Natural killer cell treated with Interleukin-12 subunit alpha and Interleukin-12 subunit beta and Interleukin-15 and Interleukin-18, amount 100 ng/mL, for 72 hours (primary cell): ENCODE data around the gene FMN1. TPM values are rescaled to one million over a fixed set of nuclear protein-coding genes. Genes with fewer than 3 reads are reported as not detected.

Experiments used
- ATAC-seq, 2 donors: fragments of 150-1000 bp; cut with Tn5 transposase in 1 of 2; sonication (Bioruptor Pico), chemical (Tn5 transposase) in 1 of 2; 2 replicates each; pipeline ENCODE4 v1.10.0; 2021
- DNase-seq: peaks from one replicate; pipeline ENCODE4 v3.0.0; 2022; ENCODE audit warnings: low spot score
- H3K27ac Mint-ChIP-seq, 2 donors: 1 replicate in 1 of 2; 2 replicates in 1 of 2; pipeline ENCODE4 v1.8.0; 2022; ENCODE audit warnings: mixed read lengths in 2 of 2, mild to moderate bottlenecking in 1 of 2, moderate library complexity in 1 of 2
- H3K27me3 Mint-ChIP-seq, 2 donors: 1 replicate in 1 of 2; 2 replicates in 1 of 2; pipeline ENCODE4 v1.8.0; 2022; ENCODE audit warnings: mixed read lengths in 2 of 2
- H3K36me3 Mint-ChIP-seq: one replicate; pipeline ENCODE4 v1.8.0; 2022; ENCODE audit warnings: mixed read lengths
- H3K4me1 Mint-ChIP-seq, 2 donors: 1 replicate in 1 of 2; 2 replicates in 1 of 2; pipeline ENCODE4 v1.8.0; 2022; ENCODE audit warnings: low read depth in 2 of 2, mixed read lengths in 2 of 2, mild to moderate bottlenecking in 1 of 2
- H3K4me3 Mint-ChIP-seq: one replicate; pipeline ENCODE4 v1.8.0; 2022; ENCODE audit warnings: mixed read lengths
- H3K9me3 Mint-ChIP-seq: 2 replicates; pipeline ENCODE4 v1.8.0; 2022; ENCODE audit warnings: mixed read lengths
- total RNA-seq, 2 donors: library from RNA; stranded (reverse); gene quantifications; one replicate each; pipeline ENCODE4 v1.2.3, GENCODE V29; 2022

The FMN1 gene
- total RNA-seq, 2 donors from 2014 or later, result 0.55 to 2.6 TPM

DNA sequence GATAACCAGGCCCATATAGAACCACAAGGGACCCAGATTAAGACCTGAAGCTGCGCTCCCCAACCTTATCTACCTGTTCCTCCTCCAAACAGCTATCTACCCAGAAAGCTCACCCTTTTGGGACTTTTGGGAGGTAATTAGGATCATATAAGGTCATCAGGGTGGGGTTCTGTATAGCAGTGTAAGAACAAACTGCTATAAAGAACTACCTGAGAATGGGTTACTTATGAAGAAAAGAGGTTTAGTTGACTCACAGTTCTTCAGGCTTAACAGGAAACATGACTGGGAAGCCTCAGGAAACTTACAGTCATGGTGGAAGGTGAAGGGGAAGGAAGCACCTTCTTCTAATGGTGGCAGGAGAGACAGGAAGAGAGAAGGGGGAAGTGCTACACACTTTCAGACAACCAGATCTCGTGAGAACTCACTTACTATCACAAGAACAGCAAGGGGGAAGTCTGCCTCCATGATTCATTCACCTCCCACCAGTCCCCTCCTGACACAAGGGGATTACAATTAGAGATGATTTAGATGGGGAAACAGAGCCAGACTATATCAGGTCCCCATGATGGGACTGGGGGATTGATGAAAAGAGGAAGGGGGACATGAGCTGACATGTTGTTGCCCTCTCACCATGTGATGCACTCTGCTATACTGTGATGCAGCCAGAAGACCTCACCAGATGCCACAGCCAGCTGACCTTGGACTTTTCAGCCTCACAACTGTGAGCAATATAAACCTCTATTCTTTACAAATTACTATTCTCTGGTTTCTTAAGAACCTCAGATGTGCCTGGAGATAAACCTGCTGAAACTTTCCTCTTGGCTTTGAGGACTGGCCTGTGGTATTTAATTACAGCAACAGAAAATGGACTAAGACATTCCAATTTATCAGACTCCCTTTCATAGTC lies 15.3 kb upstream of the FMN1 start:
- no peak for DNase-seq
- no peaks in the 10 kb centered on the region for H3K9me3 Mint-ChIP-seq
- peaks cover 0 to 2% of the 10 kb centered on the region in 2 donors for H3K27me3 Mint-ChIP-seq
- no peak overlapping the region for H3K4me3 Mint-ChIP-seq
- no peak for ATAC-seq
- H3K36me3 Mint-ChIP-seq, result no peaks in the 10 kb centered on the region
- no peak overlapping the region for H3K27ac Mint-ChIP-seq
- no peaks in the 10 kb centered on the region for H3K4me1 Mint-ChIP-seq

DNA sequence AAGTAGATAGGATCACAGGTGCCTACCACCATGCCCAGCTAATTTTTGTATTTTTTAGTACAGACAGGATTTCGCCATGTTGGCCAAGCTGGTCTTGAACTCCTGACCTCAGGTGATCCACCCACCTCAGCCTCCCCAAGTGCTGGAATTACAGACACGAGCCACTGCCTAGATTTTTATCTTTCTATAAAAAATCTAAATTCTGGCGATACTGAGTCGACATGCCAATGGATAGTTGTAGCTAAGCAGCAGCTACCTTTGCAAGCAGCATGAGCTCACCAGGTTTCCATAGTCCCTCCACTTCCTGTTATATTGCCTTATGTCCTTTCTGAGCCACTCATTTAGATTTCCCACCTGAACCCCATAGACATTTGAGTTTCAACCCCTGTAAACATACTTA lies 13.1 kb upstream of the FMN1 start:
- DNase-seq (no peak), ATAC-seq (no peak)
- Mint-ChIP-seq H3K27me3 (peaks cover 0 to 2% of the 10 kb centered on the region in 2 donors), H3K27ac (no peak overlapping the region), H3K36me3 (no peaks in the 10 kb centered on the region), H3K9me3 (no peaks in the 10 kb centered on the region), H3K4me1 (peaks cover 0 to 7% of the 10 kb centered on the region in 2 donors), H3K4me3 (no peak overlapping the region)

DNA sequence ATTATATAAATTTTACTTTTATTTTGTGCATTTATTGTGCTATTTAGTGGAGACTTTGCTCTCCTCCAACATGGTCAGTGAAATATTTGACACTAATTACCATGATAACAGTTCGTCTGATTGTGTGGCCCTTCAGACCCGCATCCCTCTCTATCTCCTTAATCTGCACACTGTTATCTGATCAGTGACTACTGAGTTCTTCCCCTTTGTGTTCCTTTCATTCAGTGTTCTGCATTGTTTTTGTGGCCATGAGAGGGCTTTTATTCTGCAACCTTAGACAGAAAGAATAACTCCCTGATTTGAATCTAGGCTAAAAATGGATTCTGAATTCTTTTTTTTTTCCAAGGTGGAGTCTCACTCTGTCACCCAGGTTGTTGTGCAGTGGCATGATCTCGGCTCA lies 11.9 kb upstream of the FMN1 start:
- Mint-ChIP-seq H3K27me3 (peaks cover 0 to 2% of the 10 kb centered on the region in 2 donors), H3K4me1 (peaks cover 7 to 15% of the 10 kb centered on the region in 2 donors), H3K9me3 (no peaks in the 10 kb centered on the region), H3K4me3 (no peak overlapping the region), H3K36me3 (no peaks in the 10 kb centered on the region), H3K27ac (no peak overlapping the region)
- ATAC-seq, result no peak
- DNase-seq, result no peak

DNA sequence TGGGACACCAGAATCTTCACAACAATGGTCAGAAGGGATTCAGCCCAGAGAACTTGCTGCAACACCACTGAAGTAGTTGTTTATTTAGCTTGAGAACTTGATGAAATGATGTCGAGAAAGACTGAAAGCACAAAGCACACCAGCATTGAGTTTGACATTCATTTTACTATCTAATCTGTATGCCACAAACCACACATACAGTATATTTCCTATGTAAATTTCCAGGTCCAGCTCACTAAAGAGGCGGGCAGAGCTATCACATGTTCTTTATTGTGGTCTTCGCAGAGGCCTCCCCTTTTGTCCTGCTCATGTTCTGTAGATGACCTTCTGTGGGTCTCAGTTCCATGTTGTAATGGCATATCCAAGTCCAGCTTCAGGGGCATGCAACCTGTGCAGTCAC lies 10.4 kb upstream of the FMN1 start:
- ATAC-seq (no peak), DNase-seq (no peak)
- no peak overlapping the region for H3K27ac Mint-ChIP-seq
- no peaks in the 10 kb centered on the region for H3K9me3 Mint-ChIP-seq
- H3K4me1 Mint-ChIP-seq, result peaks cover 7 to 27% of the 10 kb centered on the region in 2 donors
- H3K36me3 Mint-ChIP-seq, result no peaks in the 10 kb centered on the region
- H3K4me3 Mint-ChIP-seq, result no peak overlapping the region
- H3K27me3 Mint-ChIP-seq, result peaks cover 0 to 7% of the 10 kb centered on the region in 2 donors

DNA sequence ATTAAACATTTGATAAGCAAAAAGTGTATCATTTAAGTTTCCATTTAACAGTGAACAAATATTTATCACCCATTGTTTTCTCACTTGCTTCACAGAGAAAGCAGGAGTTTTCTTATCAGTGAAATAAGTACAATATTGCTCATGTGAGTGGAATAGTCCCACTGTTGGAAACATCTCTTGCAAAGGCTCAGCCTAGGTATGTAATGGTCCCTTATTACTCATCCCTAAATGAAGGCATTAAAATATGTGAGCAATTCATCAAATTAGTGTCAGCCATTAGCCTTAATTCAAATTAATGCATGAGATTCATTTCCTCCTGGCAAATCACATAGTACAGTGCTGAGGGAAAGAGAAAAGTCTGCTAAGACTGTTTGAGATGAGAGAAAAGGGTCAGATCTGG lies 9.6 kb upstream of the FMN1 start:
- Mint-ChIP-seq H3K9me3 (no peaks in the 10 kb centered on the region), H3K27ac (no peak overlapping the region), H3K4me3 (no peak overlapping the region), H3K4me1 (peaks cover 7 to 27% of the 10 kb centered on the region in 2 donors), H3K36me3 (no peaks in the 10 kb centered on the region), H3K27me3 (peaks cover 0 to 7% of the 10 kb centered on the region in 2 donors)
- DNase-seq (no peak), ATAC-seq (no peak)

DNA sequence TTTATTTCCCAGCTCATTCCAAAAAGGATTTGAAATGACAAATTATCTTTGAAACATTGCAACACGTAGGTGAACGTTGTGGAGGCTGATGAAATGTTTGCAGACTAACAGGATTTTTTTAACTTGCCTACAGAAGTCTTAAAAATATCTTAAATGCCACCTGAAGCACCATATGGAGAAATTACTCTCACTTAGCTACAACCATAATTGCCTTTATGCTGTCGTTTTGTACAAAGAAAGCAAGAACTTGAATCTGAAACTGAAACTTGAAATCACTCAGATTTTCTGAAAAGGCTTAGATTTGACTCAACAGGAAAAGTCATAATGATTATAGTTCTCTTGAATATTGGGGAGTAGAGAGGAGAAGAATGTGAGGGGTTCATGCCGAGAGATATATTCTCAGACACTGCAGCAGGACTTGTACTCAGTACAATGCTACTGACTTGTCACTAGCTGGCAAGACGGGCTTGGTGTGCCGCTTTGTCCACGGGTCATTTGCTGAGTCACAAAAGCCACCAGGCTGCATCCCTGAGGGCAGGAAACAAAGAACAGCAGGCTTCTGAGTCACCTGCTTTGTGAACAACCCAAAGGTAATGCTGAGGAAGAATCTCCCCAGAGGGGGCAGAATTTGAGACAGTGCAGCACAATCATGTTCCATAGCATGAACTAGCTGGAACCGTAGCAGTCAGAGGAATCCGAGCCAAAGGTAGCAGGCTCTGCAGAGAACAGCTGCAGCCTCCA lies 7.1 kb upstream of the FMN1 start:
- Mint-ChIP-seq H3K27ac (peak overlapping the region; percentile 82 to 89), H3K27me3 (peaks cover 0 to 5% of the 10 kb centered on the region in 2 donors), H3K4me1 (peaks cover 7 to 27% of the 10 kb centered on the region in 2 donors), H3K4me3 (peak overlapping the region; percentile 82), H3K9me3 (no peaks in the 10 kb centered on the region), H3K36me3 (no peaks in the 10 kb centered on the region)
- ATAC-seq, result peak; percentile 86 to 94
- no peak for DNase-seq

DNA sequence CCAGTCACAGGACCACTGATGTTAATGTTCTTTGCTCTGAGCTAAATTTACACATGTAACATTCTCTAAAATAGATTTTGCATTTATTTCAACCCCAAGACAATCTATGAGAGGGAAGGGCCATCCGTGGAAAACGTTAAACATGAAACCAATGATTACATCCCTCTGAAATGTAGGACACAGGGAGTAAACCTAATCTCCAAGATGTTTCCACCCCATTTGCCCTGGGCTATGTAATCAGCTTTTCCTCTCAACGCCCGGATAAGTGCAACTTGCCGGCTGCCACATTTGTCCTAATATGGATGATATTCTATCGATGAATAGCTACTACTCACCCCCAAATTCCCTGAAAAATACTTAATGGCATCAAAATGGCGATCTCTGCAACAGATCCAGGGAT lies 6.4 kb upstream of the FMN1 start:
- Mint-ChIP-seq H3K36me3 (no peaks in the 10 kb centered on the region), H3K27ac (peak overlapping the region in 1 of 2 donors; percentile 89), H3K27me3 (peaks cover 0 to 5% of the 10 kb centered on the region in 2 donors), H3K4me3 (peak overlapping the region; percentile 82), H3K4me1 (peaks cover 7 to 27% of the 10 kb centered on the region in 2 donors), H3K9me3 (no peaks in the 10 kb centered on the region)
- DNase-seq (no peak), ATAC-seq (no peak)

DNA sequence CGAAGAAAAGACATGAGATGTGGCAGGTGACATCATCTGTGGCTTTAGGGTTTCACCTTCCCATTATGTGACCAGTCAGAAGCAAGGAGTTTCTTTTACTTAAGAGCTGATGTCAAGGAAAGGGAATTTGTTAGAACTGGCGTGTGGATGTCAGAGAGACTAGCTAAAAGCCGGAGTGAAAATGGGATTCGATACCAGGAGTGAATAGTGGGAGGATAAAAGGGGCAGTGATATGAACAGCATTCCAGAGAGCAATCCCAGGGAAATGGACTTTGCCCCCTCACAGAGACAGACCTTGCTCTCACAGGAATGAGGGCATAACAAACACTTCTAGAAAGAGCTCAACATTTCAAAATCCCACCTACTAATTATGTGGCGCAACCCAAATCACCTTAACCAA lies 5.9 kb upstream of the FMN1 start:
- Mint-ChIP-seq H3K9me3 (no peaks in the 10 kb centered on the region), H3K4me3 (peak overlapping the region; percentile 82), H3K27me3 (peaks cover 0 to 5% of the 10 kb centered on the region in 2 donors), H3K4me1 (peaks cover 7 to 27% of the 10 kb centered on the region in 2 donors), H3K36me3 (no peaks in the 10 kb centered on the region), H3K27ac (no peak overlapping the region)
- DNase-seq, result no peak
- no peak for ATAC-seq

DNA sequence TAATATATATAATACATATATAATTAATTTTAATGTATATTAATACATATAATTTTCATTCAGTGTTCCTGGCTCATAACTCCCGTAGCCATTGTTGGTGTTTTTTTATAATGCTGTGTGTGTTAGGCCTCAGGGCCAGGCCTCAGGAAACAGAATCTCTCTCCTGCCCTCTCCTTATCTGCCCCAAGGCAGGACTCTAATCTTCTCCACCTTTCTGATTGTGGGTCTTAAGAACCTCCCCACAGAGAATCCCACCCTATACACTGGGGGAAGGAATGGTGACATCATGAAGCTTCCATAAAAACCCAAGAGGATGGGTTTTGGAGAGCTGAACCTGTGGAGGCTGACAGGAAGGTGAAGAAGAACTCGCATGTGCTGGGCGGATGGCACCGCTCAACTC lies 4.0 kb upstream of the FMN1 start:
- H3K36me3 Mint-ChIP-seq, result no peaks in the 10 kb centered on the region
- H3K9me3 Mint-ChIP-seq, result no peaks in the 10 kb centered on the region
- peaks cover 16 to 20% of the 10 kb centered on the region in 2 donors for H3K4me1 Mint-ChIP-seq
- ATAC-seq, result no peak
- no peak overlapping the region for H3K4me3 Mint-ChIP-seq
- no peak for DNase-seq
- H3K27me3 Mint-ChIP-seq, result peaks cover 0 to 8% of the 10 kb centered on the region in 2 donors
- no peak overlapping the region for H3K27ac Mint-ChIP-seq

DNA sequence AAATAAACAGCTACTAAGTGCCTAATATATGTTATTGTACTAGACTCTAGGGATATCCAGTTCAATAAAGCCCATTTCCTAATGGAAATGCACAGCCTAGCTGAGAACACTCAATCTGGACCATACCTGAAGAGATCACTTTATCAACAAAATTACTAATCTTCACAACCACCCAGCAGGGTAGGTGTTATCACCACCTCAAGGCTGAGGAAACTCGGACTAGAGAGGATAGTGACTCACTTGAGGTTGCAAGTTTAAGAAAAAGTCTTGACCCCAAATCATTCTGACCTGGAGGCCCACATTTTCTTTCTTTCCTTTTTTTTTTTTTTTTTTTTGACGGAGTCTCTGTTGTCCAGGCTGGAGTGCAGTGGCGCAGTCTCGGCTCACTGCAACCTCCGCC lies 3.1 kb upstream of the FMN1 start:
- ATAC-seq, result no peak
- Mint-ChIP-seq H3K4me1 (peaks cover 16 to 20% of the 10 kb centered on the region in 2 donors), H3K27ac (no peak overlapping the region)

DNA sequence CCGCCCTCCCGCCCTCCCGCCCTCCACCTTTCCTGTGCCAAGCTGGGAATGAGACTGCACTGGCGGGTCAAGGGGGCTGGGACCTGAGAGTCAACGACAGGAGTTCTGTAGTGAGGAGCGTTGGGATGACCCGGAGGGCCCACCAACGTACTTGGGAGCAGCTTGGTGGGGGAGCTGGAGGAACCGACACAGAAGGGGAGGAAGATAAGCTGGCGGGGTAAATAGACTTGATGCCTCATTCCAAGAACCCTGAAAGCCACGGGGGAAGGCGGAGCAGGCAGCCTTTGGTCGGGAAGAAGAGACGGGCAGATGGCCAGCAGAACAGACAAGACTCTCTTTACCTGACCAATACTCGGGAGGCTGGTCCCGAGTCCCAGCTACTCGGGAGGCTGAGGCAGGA lies 277 bp downstream of the FMN1 start:
- Mint-ChIP-seq H3K9me3 (no peaks in the 10 kb centered on the region), H3K27me3 (peaks cover 8 to 16% of the 10 kb centered on the region in 2 donors), H3K36me3 (no peaks in the 10 kb centered on the region), H3K4me1 (peaks cover 9 to 10% of the 10 kb centered on the region in 2 donors), H3K27ac (no peak overlapping the region), H3K4me3 (peak overlapping the region; percentile 67)
- ATAC-seq, result no peak
- no peak for DNase-seq

More for the DNA sequence above, 3.1 kb upstream of the FMN1 start:
- H3K27me3 Mint-ChIP-seq, result peaks cover 6 to 13% of the 10 kb centered on the region in 2 donors
- DNase-seq, result no peak
- no peaks in the 10 kb centered on the region for H3K9me3 Mint-ChIP-seq
- no peaks in the 10 kb centered on the region for H3K36me3 Mint-ChIP-seq
- no peak overlapping the region for H3K4me3 Mint-ChIP-seq

DNA sequence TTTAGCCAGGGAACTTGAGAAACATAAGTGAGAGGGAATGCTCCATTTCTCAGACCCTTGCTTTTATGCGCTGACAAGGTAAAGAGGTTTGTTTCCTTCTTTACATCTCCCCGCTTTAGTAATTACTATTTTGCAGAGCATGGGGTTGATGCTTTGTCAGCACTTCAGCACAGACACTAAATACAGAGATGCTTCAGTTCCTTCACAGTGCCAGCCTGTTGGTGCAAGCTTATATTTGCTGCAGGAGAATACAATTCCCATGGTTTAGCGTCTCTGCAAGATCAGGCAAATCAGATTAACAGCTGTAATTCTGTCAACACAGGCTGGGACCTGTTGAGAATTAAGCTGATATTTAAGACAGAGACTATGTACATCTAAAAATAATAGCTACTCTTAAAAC lies 2.9 kb downstream of the FMN1 start:
- no peaks in the 10 kb centered on the region for H3K36me3 Mint-ChIP-seq
- H3K4me3 Mint-ChIP-seq, result no peak overlapping the region
- DNase-seq, result no peak
- peaks cover 9 to 10% of the 10 kb centered on the region in 2 donors for H3K4me1 Mint-ChIP-seq
- H3K27me3 Mint-ChIP-seq, result peaks cover 11 to 22% of the 10 kb centered on the region in 2 donors
- H3K27ac Mint-ChIP-seq, result no peak overlapping the region
- no peak for ATAC-seq
- no peaks in the 10 kb centered on the region for H3K9me3 Mint-ChIP-seq

DNA sequence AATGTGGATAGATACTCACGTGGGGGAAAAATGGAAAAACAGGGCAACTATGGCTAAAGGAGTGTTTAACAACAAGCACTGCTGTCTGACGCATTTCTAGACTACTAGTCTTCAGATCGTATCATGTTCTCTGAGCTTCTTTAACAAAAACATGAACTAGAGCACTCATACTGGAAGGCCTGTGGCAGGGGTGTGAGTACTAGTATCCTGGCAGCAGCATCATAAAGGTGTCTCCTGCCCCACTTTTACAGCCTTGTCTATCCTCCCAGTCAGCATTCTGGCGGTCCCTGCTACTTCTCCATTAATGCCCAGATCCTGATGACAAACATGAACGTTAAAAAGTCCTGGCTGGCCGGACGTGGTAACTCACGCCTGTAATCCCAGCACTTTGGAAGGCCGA lies 4.0 kb downstream of the FMN1 start:
- DNase-seq (no peak), ATAC-seq (peak in 1 of 2 donors; percentile 68)
- no peaks in the 10 kb centered on the region for H3K9me3 Mint-ChIP-seq
- H3K36me3 Mint-ChIP-seq, result no peaks in the 10 kb centered on the region
- no peak overlapping the region for H3K27ac Mint-ChIP-seq
- peak overlapping the region; percentile 42 for H3K4me3 Mint-ChIP-seq
- peaks cover 9 to 10% of the 10 kb centered on the region in 2 donors for H3K4me1 Mint-ChIP-seq
- H3K27me3 Mint-ChIP-seq, result peaks cover 13 to 22% of the 10 kb centered on the region in 2 donors
